Measurements from ENCODE around the gene BFSP1.

Gene BFSP1

GRCh38 chr20:17503301-17504065 lies 27.7 kb downstream of the BFSP1 start:
- no peak overlapping the region for H3K4me3 ChIP-seq (ENCODE audit: control insufficient read depth, low read depth, low read length)
- no peak for DNase-seq (ENCODE audit: low read depth)
- no peak for TF ChIP-seq CTCF (IDR thresholded peaks at IDR 0.05; ENCODE audit: control insufficient read depth, insufficient read depth, low read depth, low read length, missing control alignments)

GRCh38 chr20:17502105-17502504 lies 29.1 kb downstream of the BFSP1 start:
- TF ChIP-seq CTCF (IDR thresholded peaks at IDR 0.05; ENCODE audit: control insufficient read depth, insufficient read depth, low read depth, low read length, missing control alignments) = no peak
- no peak overlapping the region for H3K4me3 ChIP-seq (ENCODE audit: control insufficient read depth, low read depth, low read length)
- no peak for DNase-seq (ENCODE audit: low read depth)

GRCh38 chr20:17501701-17502100 lies 29.5 kb downstream of the BFSP1 start:
- no peak overlapping the region for H3K4me3 ChIP-seq (ENCODE audit: control insufficient read depth, low read depth, low read length)
- TF ChIP-seq CTCF (IDR thresholded peaks at IDR 0.05; ENCODE audit: control insufficient read depth, insufficient read depth, low read depth, low read length, missing control alignments) = no peak
- no peak for DNase-seq (ENCODE audit: low read depth)

GRCh38 chr20:17500826-17501225 lies 30.4 kb downstream of the BFSP1 start:
- DNase-seq (ENCODE audit: low read depth) = no peak
- no peak for TF ChIP-seq CTCF (IDR thresholded peaks at IDR 0.05; ENCODE audit: control insufficient read depth, insufficient read depth, low read depth, low read length, missing control alignments)
- H3K4me3 ChIP-seq (ENCODE audit: control insufficient read depth, low read depth, low read length) = no peak overlapping the region

- no peak for DNase-seq (ENCODE audit: low read depth)
- TF ChIP-seq CTCF (IDR thresholded peaks at IDR 0.05; ENCODE audit: control insufficient read depth, insufficient read depth, low read depth, low read length, missing control alignments) = no peak
- no peak overlapping the region for H3K4me3 ChIP-seq (ENCODE audit: control insufficient read depth, low read depth, low read length)
Observed at GRCh38 chr20:17500271-17500670, 30.9 kb downstream of the BFSP1 start.

- DNase-seq (ENCODE audit: low read depth) = no peak
- no peak for TF ChIP-seq CTCF (IDR thresholded peaks at IDR 0.05; ENCODE audit: control insufficient read depth, insufficient read depth, low read depth, low read length, missing control alignments)
- H3K4me3 ChIP-seq (ENCODE audit: control insufficient read depth, low read depth, low read length) = no peak overlapping the region
Observed at GRCh38 chr20:17499041-17499440, 32.1 kb downstream of the BFSP1 start.

Measured in AG09309 (cell line).